Measurements from ENCODE around the gene LARGE1.

LARGE1 gene

GRCh38 chr22:33851821-33852384 is 68.4 kb downstream of the LARGE1 start:
- H3K4me3 ChIP-seq (ENCODE audit: low read length): no peak overlapping the region
- no peak for DNase-seq (ENCODE audit: low read depth)
- no peak for TF ChIP-seq CTCF (conservative IDR thresholded peaks at IDR 0.05; ENCODE audit: low read length)

- no peak for TF ChIP-seq CTCF (conservative IDR thresholded peaks at IDR 0.05; ENCODE audit: low read length)
- DNase-seq (ENCODE audit: low read depth): peak; percentile 42
- H3K4me3 ChIP-seq (ENCODE audit: low read length): no peak overlapping the region
Measured at GRCh38 chr22:33851240-33851639, 69.0 kb downstream of the LARGE1 start.

GRCh38 chr22:33850724-33851123 is 69.6 kb downstream of the LARGE1 start:
- TF ChIP-seq CTCF (conservative IDR thresholded peaks at IDR 0.05; ENCODE audit: low read length): no peak
- H3K4me3 ChIP-seq (ENCODE audit: low read length): no peak overlapping the region
- no peak for DNase-seq (ENCODE audit: low read depth)

GRCh38 chr22:33850193-33850592 is 70.1 kb downstream of the LARGE1 start:
- no peak for DNase-seq (ENCODE audit: low read depth)
- no peak overlapping the region for H3K4me3 ChIP-seq (ENCODE audit: low read length)
- TF ChIP-seq CTCF (conservative IDR thresholded peaks at IDR 0.05; ENCODE audit: low read length): no peak

- TF ChIP-seq CTCF (conservative IDR thresholded peaks at IDR 0.05; ENCODE audit: low read length): no peak
- DNase-seq (ENCODE audit: low read depth): no peak
- H3K4me3 ChIP-seq (ENCODE audit: low read length): no peak overlapping the region
Measured at GRCh38 chr22:33848251-33848650, 72.0 kb downstream of the LARGE1 start.

- H3K4me3 ChIP-seq (ENCODE audit: low read length): no peak overlapping the region
- no peak for DNase-seq (ENCODE audit: low read depth)
- no peak for TF ChIP-seq CTCF (conservative IDR thresholded peaks at IDR 0.05; ENCODE audit: low read length)
Measured at GRCh38 chr22:33844273-33844672, 76.0 kb downstream of the LARGE1 start.

- no peak for DNase-seq (ENCODE audit: low read depth)
- no peak for TF ChIP-seq CTCF (conservative IDR thresholded peaks at IDR 0.05; ENCODE audit: low read length)
- no peak overlapping the region for H3K4me3 ChIP-seq (ENCODE audit: low read length)
Measured at GRCh38 chr22:33842421-33843094, 77.7 kb downstream of the LARGE1 start.
